Stimulated activated CD4-positive, alpha-beta T cell treated with anti-CD3 and anti-CD28 coated beads, Interleukin-2, amount 100 ng/mL, for 4 hours (primary cell): Measurements from ENCODE around the gene HLCS.

Experiments used
- DNase-seq: peaks from one replicate; pipeline ENCODE4 v3.0.0-alpha.2; 2020; ENCODE audit warnings: low read depth

The HLCS gene

DNA sequence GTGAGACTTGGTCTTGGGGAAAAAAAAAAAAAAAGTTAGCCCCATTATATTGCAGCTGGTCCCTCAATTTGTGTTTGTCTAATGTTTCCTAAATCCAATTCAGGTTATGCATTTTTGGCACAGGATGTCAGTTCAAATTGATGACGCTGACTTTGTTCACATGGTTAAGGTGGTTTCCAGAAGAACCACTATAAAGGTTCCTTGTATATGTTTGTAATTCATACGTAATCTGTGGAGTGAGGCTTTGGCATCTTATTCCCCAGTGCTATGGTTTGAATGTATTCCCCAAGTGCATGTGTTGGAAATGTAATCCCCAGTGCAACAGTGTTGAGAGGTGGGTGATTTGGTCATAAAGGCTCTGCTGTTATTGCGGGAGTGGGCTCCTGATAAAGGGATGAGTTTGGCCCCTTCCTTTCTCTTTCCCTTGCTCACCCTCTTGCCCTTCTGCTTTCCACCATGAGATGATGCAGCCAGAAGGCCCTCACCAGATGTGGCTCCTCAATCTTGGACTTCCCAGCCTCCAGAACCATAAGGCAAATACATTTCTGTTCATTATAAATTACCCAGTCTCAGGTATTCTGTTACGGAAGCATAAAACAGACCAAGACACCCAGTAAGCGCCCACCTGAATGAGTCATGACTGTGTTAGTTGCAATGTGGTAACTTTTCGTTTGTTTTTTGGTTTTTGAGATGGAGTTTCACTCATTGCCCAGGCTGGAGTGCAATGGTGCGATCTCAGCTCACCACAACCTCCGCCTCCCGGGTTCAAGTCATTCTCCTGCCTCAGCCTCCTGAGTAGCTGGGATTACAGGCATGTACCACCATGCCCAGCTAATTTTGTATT, 19.5 kb upstream of the HLCS start:
- no peak for DNase-seq

DNA sequence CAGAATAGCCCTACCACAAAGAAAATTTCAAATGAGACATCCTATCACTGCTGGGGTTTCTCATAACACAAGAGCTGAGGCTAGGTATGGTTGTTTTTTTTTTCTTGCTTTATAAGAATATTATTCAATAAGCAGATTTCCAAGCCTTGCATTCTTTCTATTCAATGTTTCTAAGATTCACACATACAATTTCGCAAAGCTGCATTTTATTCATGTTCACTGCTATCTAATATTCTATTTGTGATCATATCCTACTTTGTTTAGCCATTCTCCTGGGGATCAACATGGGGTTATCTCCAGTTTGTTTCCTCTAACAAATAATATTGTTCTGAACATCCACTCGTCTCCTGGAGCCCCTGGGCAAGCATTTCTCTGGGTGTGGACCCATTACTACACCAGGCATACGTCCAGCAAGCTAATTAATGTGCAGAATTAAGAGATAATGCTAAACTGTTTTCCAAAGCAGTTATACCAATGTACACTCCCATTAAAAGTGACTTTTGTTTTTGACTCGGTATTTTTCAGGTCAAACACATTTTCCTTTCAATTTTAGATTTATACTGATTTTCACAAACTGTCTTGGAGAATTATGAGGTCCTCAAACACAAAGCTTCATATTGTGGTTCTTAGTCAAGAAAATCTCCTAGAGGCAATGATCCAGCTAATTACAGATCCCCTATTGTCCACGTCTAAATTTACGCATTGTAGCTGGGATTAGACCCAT, 15.7 kb upstream of the HLCS start:
- DNase-seq, result no peak

DNA sequence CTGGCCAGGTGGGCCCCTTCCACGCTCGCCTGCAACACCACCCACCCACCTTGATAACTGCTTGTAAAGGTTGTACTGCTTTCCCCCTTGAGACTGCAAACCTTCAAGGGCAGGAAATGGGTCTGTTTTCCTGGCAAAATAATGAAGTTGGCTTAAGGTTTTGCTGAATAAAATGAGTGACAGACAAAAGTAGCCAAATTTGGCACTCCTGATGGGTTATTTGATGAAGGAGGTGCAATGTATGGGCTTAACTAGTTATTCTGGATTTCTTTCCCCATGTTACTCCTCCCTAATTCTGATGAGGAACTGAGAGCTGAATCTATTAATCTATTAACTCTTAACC, 14.6 kb upstream of the HLCS start:
- DNase-seq, result no peak

DNA sequence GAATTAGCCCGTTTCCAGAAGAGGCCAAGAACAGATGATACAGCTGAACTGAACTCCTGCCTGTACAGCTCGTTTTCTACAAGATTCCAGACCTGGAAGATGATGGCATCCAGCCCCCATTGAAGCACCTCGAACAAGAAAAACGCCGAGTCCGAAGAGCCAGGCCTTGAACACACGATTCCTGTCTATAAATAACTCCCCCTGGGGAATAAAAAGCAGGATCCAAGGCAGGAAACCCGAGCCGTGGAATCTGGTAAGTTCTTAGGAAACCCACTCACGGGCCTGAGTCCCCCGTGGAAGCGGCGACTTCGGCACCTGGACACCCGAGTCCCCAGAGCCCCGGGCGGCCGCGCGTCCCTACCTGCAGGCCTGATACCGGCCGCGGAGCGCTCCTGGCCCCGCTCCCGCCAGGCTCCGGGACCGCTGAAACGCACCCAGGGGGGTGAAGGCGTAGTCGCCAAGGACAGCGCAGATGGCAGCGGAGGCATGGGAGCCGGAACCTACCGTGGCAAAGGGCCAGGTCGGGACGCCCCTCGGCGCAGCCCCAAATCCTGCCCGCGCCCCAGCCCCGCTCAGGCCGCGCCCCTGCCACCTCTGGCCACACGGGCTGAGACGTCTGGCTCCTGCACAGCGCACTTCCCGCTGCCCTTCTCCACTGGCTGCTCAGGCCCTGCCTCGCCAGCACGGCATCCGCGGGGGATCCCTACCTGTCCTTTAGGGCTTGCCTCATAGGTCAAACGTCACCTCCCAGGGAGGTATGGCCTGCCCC, 14.0 kb upstream of the HLCS start:
- DNase-seq, result no peak

DNA sequence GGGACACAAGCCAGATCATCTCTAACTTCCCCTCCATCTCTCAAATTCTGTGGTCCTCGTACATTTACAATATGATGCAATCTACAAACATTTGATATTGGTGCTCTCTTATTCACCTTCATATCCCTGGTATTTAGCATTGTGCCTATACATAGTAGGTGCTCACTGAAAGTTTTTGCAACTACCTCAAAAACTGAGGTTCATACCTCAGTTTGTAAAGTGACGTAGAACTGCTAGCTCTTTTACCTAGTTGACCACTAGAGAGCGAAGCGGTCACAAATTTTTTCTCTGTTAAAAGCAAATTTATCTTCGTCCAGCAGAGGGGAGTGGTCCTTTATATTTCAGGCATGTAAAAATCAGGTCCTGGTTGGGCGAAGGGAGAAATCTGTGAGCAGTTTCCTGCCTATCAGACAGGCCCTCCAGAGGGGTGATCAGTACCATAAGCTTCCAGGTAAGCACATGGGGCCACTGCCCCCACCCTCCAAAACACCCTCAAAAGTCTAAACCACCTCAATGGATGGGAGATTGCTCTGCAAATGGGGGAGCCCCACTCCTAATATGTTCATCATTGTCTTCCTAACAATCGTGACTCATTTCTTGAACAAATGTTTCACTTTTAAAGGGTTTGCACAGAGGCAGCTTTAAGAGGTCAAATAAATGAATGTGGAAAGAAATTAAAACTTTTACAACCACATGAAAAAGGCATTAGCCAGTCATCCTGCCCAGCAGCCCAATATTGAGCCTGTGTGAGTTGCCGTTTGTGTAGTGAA, 10.6 kb upstream of the HLCS start:
- DNase-seq, result no peak

DNA sequence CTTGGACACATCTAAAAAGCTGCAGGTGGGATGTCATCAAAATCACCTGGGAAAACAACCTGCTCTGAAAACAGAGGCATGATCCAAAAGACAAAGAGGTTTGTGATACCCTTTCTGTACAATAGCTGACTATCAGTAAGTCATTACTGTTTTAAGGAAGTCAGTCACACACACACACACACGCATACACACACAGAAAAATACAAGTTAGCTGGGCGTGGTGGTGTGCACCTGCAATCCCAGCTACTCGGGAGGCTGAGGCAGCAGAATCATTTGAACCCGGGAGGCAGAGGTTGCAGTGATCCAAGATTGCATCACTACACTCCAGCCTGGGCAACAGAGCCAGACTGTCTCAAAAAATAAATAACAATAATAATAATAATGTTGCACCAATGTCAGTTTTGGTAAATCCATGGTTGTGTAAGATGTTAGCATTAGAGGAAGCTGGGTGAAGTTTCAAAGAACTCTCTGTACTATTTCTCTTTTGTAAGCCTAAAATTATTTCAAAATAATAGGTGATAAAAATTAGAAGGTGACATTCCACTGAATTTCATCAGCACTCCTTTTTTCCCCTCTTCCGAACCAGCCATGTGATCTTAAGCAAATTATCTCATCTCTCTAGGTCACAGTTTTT, 9.9 kb upstream of the HLCS start:
- no peak for DNase-seq

DNA sequence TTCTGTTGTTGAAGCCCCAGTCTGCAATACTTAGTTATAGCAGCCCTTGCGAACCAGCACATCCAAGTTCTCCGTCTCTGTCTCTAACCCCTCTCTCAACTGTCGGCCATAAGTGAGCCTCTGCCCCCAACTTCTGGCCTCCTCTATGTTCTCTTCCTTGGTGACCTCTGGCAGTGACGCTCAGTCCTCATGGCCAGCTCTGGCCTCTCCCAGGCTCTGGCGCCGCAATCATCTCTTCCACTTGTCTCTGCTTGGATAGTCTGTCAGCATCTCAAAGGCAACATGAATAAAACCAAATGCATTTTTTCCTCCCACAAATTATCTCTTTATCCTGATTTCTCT, 8.4 kb upstream of the HLCS start:
- DNase-seq, result no peak

DNA sequence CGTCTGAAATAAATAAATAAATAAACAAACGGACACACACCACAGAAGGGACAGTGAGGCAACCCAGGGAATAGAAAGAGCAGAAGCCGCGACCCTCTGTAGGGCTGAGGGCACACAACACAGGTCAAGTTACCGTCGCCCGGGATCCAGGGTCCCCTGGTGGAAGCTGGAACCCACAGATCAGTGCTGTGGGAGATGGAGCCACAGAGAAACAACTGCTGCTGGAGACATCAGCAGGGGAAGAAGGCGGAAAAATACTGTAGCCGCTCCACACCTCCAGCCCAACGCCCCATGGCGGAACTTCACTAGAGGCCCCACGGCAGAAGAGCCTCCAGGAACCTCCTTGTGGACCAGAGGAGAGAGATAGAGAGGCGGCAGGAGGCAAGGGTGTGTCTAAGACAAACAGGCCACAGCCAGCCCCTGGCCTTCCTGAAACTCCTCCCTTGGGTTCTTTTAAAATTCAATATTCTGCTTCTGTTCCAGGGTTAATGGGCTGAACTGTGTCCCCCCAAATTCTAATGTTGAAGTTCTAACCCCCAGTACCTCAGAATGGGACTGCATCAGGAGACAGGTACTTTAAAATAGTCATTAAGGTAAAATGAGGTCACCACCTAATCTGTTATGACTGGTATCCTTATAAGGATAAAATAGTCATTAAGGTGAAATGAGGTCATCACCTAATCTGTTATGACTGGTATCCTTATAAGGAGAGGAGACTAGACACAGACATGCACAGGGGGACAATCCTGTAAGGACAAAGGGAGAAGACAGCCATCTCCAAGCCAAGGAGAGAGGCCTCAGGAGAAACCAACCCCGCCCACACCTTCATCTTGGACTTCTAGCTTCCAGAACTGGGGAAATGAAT, 7.7 kb upstream of the HLCS start:
- no peak for DNase-seq

DNA sequence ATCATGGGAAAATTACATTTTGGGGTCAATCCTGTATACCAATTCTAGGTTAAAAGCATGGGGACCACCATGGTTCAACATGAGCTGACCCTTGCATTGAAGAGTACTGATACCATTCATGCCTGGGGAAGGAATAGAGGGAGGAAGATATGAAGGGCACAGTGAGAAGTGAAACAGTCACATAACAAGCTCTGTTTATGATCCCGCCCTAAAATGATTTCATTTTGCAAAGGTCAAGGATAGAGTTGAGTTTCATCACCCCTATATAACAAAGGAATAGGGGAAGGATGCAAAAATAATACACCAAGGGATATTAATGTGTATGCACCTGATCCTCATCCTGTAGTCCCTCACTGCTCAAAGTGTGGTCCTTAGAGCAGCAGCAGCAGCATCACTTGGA, 2.5 kb upstream of the HLCS start:
- no peak for DNase-seq

DNA sequence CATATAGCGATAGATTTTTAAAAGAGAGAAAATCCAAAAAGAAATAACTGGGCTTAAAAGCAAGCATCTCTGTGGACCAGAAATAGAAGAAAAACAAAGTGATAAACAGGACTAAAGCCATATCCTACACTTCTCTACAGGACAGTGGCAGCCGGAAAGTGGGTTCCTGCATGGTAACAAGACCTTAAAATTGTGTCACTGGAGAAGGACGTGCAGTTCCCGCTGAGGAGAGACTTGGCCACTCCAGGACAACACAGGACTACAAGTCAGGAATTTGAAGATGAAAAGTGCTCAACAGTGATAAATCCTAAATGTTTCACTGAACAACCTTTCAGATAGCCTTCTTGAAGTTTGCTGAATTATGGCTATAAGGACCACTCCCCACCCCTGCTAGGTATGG, 1.9 kb upstream of the HLCS start:
- DNase-seq, result no peak

DNA sequence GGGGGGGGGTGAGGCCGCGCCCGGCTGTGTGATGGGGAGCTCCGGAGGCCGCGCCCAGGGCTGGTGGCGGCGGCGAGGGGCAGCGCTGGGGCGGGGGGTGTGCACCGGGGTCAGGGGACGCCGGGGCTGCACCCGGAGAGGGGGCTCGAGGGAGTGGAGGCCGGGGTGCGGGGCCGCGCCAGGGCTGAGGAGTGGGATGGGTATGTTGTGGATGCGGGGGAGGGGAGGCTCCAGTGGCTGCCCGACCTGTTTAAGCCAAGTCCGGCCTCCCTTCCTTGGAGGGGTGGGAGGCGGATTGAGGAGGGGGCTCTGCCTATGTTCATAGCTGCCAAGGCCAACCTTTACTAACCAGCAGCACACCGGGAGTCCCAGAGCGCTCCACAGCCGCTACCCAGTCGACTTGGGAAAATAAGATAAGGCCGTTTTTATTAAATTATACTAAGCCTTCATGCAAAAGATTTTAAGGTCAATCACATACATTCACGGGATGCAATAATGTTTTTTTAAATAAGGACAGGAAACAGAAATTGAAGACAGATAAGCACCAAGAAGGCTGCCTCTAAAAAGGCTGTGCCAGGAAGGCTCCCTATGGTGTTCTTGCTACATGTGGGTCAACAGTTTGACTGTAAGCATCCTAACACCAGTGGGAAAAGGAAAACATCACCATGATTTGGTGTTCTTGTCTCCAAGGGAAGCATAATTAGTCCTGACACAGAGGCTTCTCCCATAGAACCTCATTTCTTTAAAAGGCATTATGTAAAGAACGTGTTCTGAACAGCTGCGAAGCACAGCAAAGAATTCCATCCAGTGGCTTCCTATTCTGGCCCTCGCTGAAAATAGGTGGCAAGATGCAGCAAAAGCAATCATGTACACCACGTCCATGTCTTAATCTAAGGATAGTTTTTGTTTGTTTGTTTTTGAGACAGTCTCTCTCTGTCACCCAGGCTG, 626 bp upstream of the HLCS start:
- no peak for DNase-seq

DNA sequence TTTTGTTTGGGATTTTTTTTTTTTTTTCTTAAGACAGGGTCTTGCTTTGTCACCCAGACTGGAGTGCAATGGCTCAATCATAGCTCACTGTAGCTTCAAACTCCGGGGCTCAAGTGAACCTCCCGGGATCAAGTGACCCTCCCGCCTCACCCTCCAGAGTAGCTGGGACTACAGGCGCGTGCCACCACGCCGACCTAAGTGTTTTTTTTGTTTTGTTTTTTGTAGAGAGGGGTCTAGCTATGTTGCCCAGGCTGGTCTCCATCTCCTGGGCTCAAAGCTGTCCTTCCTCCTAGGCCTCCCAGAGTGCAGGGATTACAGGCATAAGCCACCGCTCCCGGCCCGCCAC, 776 bp downstream of the HLCS start:
- DNase-seq, result no peak

DNA sequence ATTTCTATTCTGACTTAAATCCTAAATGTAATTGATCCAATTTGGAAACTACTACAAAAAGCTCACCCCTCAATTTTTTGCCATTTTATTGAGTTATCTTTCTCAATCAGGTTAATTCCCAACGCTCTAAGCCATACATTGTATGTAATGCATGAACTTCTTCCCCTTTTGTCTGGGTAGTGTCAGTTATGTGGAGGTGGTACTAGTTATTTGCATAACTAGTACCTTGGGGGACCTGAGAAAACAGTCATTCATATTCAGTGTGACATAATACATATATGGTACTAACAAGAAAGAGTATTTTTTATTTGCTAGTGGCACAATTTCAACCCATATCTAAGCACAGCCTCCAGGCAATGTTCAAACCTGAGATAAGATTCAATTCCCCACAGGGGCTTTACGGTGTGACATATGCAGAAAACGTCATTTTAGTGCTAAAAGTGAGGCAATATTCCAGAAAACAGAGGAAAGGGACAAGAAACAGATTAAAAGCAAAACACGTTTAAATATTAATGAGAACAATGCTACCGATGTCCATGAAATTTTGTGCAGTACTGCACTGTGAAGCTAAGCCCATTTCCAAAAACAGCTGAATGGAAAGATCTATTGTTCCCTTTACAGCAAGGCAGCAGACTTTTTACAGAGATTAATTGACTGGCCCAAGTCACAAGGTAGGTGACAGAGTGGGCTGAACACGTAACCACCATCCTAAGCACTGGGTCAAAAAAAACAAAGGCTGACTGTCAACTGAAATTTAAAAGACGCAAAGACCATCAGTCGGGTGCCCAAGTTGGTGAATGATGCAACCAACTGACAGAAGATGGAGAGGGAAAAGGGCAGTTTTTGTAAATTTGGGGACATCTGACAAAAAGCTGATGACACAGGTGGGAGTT, 1.4 kb downstream of the HLCS start:
- no peak for DNase-seq

DNA sequence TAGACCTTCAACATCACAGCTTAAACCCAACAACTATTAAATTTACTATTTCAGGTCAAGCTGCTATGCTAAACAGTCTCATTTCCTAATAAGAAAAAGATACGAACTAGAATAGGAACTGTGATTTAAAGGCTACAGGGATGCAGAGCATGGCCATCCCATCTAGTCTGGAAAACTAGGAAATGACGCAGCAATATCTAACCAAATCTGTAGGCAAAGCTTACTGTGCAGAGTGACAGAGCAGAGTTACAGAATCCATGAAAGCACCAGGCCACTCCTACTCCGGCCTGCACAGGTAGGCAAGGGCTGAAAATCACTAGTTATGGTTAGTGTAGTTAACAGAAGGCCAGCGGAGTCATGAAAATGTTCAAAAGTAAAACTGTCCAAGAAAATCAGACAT, 2.1 kb downstream of the HLCS start:
- DNase-seq, result no peak

DNA sequence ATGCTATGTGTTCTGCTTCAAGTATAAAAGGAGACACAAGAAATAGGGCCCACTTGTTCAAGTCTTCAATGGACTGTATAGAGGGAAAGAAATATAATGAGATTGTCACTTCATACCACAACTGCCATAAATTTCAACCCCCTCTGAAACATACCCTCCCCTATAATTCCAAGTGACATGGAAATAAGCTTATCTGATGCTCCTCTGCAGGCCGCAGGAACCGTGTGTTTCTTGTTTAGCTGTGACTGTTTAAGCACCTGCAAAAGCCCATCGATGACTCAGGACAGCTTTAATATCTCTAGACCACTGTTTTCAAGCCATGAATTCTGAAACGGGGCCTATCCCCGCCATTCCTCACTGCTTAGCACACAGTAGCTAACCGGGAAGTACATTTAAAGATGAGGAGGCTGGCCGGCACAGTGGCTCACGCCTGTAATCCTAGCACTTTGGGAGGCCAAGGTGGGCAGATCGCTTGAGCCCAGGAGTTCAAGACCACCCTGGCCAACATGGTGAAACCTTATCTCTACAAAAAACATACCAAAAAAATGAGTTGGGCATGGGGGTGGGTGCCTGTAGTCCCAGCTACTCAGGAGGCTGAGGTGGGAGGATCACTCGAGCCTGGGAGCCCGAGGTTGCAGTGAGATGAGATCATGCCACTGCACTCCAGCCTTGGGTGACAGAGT, 4.2 kb downstream of the HLCS start:
- DNase-seq, result no peak

DNA sequence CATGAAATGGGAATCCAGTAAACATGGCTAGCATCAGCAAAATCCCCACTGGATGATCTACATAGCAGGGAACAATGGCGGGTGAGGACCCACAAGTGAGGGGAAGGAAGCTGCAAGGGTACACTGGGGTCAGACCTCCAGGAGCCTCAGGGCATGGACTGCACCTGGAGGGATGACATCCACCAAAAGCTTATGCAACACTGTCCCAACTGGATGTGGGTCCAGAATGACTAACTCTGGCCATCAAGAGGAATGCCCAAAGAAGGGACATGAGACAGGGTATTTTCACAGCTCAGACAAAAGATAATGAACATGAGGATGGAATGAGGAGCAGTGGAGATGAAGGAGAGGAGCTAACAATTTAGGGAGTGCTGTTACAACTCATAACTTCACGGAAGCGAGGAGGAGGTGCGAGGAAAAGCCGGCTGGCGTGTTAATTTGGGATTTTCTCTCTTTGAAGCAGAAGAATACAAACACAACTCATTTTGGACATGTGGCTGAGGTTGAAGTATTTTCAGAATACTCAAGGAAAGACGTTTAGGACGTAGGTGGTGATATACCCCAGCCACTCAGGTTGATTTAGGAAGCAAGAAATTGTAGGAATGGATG, 5.7 kb downstream of the HLCS start:
- DNase-seq, result no peak

DNA sequence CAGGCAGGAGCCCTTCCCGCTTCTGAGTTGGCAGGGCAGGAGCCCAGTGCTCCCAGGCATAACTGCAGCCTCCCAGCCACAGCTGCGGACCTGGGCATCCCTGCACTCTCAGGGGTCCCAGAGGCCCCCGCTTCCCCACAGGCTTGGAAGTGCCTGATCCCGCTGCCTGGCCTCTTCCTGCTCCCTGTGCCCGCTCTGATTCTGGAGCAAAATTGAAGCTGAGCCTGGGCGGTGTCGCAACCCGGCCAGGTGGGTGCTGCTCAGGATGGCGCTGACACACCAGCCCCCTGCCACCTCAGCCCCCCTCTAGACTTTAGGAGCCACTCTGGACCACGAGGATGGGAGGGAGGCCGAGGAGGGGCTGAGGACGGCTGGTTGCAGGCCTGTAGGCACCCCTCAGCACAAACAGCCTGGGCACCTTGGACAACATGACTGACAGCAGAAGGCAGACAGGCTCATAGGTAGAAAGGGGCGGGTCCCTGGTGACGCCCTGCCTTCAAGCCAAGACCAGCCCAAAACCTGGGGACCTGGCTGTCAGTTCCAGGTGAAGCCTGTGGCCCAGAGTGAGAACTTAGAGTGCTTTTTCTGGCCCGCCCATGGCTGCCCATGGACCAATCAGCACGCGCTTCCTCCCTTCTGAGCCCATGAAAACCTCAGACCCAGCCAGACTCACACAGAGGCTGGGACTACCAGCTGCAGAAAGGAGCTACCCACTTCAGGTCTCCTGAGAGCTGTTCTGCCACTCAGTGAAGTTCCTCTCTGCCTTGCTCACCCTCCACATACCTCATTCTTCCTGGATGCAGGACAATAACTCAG, 7.2 kb downstream of the HLCS start:
- DNase-seq, result no peak
